Right lung (tissue), 5 donors: ENCODE data around the gene HELZ. TPM values are rescaled to one million over a fixed set of nuclear protein-coding genes. Genes with fewer than 3 reads are reported as not detected.
A peak's percentile ranks its signal among the peaks of the same experiment; 100 is the strongest.

ENCODE experiments used
- DNase-seq, 2 donors: peaks; one replicate each; pipeline ENCODE4 v3.0.0-alpha.2; 2013
- polyA plus RNA-seq, 5 donors: library from polyadenylated mRNA; unstranded; fragments of 120-200 nt; gene quantifications; one replicate each; pipeline versions ENCODE4 v1.2.1 to v1.2.3, GENCODE V29; 2013; ENCODE audit warnings: inconsistent platforms in 1 of 5, low replicate concordance in 1 of 5; ENCODE audit not compliant: insufficient read length in 5 of 5, insufficient read depth in 1 of 5

HELZ gene
- polyA plus RNA-seq, 5 donors, result 17.6 to 39.7 (median 35.7) TPM

GRCh38 chr17:67194134-67194533 lies 50.9 kb downstream of the HELZ start:
- DNase-seq, result no peak

- DNase-seq, result no peak
Observed at GRCh38 chr17:67187927-67188326, 57.1 kb downstream of the HELZ start.

GRCh38 chr17:67186782-67187181 lies 58.2 kb downstream of the HELZ start:
- DNase-seq, result no peak

GRCh38 chr17:67183531-67183930 lies 61.5 kb downstream of the HELZ start:
- no peak for DNase-seq

GRCh38 chr17:67181825-67182224 lies 63.2 kb downstream of the HELZ start:
- DNase-seq, result no peak

- DNase-seq, result no peak
Observed at GRCh38 chr17:67180275-67180674, 64.7 kb downstream of the HELZ start.

GRCh38 chr17:67178555-67178954 lies 66.4 kb downstream of the HELZ start:
- no peak for DNase-seq

GRCh38 chr17:67177732-67178131 lies 67.3 kb downstream of the HELZ start:
- no peak for DNase-seq

GRCh38 chr17:67174190-67174589 lies 70.8 kb downstream of the HELZ start:
- no peak for DNase-seq

GRCh38 chr17:67171560-67171959 lies 73.4 kb downstream of the HELZ start:
- DNase-seq, result no peak

- DNase-seq, result no peak
Observed at GRCh38 chr17:67168496-67168895, 76.5 kb downstream of the HELZ start.

- DNase-seq, result peak in 1 of 2 donors; percentile 8
Observed at GRCh38 chr17:67165201-67165600, 79.8 kb downstream of the HELZ start.

- no peak for DNase-seq
Observed at GRCh38 chr17:67164302-67164701, 80.7 kb downstream of the HELZ start.

GRCh38 chr17:67162771-67163170 lies 82.2 kb downstream of the HELZ start:
- no peak for DNase-seq

- DNase-seq, result no peak
Observed at GRCh38 chr17:67161573-67161972, 83.4 kb downstream of the HELZ start.

GRCh38 chr17:67160791-67161190 lies 84.2 kb downstream of the HELZ start:
- no peak for DNase-seq

- DNase-seq, result no peak
Observed at GRCh38 chr17:67157732-67158639, 87.0 kb downstream of the HELZ start.

- no peak for DNase-seq
Observed at GRCh38 chr17:67156269-67157199, 88.5 kb downstream of the HELZ start.

- no peak for DNase-seq
Observed at GRCh38 chr17:67152824-67153223, 92.2 kb downstream of the HELZ start.

- DNase-seq, result no peak
Observed at GRCh38 chr17:67151717-67152116, 93.3 kb downstream of the HELZ start.

GRCh38 chr17:67150826-67151225 lies 94.2 kb downstream of the HELZ start:
- no peak for DNase-seq

- no peak for DNase-seq
Observed at GRCh38 chr17:67148352-67148751, 96.6 kb downstream of the HELZ start.
